HG03095 (cell line): Measurements from ENCODE around the gene DRC7.
"Not testable (repeated sequence)": the region's sequence is repeated elsewhere in the genome, so short reads cannot be mapped to it uniquely, and the experiment has no call there.

Source experiments
- ATAC-seq: cut with Tn5 transposase; IDR thresholded peaks from one replicate; pipeline ENCODE4 v1.9.1; 2021; ENCODE audit warnings: moderate library complexity; ENCODE audit not compliant: unreplicated experiment

Gene DRC7

DNA sequence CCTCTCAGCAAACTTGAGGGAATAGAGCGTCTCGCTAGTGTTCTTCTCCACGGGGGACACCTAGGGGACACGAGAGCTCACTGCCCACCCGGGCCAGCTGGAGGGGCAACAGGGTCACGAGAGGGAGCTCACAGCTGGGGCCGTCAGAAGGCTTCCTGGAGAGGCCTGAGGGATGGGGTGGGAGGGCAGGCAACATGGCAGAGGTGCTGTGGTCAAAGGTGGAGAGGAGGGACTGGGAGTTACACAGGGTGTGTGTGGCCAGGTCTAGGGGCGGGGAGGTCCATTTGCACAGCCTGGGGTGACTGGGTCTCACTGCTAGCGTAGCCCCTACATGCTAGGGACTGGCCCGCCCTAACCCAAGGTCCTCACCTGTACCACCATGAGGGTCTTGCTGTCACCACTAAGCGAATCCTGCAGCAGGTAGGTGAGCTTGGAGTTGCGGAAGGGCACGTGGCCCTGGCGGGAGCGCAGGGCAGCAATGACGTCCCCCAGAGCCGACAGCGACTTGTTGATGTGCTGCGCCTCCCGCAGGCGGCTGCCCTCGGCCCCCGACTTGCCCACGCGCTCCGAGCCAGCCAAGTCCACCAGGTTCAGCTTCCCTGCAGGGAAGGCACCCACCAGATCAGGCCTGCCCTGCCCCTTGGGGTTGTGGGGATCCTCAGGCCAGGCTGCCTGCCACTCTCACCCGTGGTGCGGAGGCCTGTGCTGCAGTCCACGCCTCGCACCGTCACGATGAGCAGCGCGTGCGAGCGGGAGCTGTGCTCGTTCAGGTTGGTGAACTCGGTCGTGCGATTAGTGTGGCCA is 66.0 kb downstream of the DRC7 start:
- no peak for ATAC-seq

DNA sequence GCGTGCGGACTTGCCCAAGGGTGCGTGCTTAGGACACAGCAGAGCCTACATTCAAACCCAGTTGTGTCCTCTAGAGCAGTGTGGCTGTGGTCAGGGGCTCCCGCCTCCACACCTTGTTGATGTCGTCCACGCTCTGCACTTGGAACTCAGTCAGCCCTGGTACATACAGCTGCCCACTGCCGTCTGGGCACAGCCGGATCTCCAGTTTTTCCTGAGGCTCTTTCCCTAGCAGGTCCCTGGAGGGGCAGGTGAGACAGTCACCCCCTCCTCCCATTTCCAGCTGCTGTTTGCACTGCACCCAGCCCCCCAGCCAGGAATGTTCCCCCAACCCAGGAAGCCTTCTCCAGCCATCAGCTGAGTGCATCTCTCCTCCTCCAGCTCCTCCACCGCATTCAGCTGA is 66.7 kb downstream of the DRC7 start:
- no peak for ATAC-seq

DNA sequence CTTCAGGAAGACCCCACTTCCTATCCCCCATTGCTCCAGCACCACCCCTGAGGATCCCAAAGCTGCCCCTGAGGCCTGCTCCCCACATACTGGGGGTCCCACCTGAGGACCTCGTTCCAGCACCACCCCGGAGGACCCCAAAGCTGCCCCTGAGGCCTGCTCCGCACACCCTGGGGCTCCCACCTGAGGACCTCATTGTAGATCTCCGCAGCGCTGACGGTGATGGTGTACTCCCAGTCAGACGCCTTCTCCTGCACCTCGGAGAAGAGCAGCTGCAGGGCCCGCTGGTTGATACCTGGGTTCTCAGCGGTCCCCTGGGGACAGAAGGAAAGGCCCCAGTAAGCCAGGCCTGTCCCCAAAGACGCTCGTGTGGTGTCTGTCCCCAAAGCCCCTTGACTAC is 67.4 kb downstream of the DRC7 start:
- ATAC-seq, result no peak

DNA sequence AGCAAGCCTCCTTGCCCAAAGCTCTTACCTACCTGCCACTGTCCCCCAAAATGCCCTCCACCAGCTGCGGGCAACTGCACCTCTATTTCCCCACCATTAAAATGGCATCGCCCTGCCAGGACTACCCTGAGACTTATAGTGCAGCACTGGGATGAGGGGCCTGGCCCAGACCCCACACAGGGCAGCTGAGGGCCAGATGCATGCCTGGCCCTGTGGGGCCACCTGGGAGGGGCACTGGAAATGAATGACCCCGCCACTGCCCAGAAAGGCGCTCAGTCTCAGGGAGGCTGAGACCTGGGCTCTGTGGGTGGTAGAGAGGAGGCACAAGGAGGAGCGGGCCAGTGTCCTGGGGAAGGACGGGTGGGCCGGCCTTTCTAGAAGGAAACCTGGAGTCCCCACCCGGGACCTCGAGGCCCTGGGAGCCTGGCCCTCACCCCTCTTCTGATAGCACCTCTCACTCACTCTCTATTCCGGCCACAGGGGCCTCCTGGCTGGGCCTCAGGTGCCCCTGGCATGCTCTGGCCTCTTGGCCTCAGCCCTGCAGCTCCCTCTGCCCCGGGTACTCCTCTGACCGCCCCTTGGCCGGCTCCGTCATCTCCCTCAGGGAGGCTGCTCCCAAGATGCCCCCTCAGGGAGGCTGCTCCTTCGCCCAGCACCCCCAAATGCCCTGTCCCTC is 67.9 kb downstream of the DRC7 start:
- no peak for ATAC-seq

DNA sequence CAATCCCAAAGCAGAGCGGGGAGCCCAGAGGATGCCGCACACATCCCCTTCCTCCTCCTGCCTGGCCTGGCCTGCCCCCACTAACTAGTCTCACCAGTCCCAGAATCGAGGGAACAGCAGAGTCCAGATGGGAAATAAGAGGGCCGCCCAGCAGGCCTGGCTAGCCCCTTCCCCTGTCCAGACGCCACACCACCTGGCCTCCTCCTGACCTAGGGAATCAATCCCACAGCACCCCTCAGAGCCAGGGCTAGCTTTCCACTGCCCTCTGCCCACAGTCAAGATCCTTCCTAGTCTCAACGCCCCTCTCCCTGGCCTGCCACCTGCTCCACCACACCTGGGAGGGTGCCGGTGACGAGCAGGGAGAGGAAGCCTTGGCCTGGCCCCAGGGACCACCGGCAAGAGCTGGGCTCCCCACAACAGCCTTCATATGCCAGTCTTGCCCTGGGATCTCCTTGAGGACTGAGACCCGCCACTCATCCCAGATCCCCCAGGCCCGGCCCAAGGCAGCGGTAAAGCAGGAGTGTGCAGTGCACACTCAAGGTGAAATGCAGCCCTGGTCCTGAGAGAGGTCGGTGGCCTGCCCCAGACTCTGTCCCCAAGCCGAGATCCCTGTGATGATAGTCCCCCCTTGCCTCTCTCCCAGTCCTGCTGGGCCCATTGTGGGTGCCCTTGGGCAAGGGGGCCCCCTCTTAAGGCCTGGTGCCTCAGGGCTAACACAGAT is 68.8 kb downstream of the DRC7 start:
- no peak for ATAC-seq

DNA sequence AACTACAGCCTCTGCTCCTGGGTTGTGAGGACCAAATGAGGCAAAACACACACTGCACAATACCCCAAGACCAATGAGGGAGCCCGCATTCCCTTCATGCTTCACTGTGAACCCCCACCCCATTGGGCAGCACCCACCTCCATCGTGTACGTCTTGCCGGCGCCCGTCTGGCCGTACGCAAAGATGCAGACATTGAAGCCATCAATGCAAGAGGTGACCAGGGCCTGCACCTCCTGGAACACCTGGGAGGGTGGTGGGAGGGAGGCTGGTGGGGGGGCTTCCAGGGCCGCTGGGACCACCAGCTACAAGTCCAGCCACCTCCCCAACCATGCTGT is 69.4 kb downstream of the DRC7 start:
- ATAC-seq, result no peak

DNA sequence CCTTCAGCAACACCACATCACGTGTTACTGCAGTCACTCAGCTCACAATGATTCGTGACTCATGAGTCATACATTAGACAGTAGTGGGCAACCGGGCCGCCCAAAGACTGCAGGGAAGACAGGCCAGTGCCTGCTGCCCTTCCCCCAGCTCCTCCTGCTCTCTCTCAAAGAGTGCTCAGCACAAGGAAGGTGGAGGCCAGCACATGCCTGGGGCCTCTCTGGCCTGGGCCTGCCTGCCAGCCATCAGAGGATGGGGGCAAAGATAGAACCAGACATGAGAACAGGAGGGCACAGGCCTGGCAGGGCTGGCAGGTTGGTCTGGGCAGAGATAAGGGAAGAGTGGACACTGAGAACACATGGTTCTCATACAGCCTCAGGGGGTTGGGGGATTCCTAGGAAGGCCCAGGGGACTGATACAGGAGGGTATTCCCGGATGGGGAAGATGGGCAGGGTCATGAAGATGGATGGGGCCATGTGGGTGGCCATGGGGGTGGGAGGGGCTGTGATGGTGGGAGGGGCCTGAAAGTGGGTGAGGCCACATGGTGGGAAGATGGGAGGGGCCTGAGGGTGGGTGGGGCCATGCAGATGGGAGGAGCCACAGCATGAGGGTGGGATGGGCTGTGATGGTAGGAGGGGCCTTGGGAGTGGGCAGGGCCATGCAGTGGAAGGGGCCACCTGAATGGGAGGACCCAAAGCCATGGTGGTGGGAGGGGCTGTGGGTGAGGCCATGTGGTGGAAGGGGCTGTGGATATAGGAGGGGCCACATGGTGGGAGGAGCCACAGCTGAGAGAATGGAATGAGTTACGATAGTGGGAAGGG is 69.9 kb downstream of the DRC7 start:
- no peak for ATAC-seq

DNA sequence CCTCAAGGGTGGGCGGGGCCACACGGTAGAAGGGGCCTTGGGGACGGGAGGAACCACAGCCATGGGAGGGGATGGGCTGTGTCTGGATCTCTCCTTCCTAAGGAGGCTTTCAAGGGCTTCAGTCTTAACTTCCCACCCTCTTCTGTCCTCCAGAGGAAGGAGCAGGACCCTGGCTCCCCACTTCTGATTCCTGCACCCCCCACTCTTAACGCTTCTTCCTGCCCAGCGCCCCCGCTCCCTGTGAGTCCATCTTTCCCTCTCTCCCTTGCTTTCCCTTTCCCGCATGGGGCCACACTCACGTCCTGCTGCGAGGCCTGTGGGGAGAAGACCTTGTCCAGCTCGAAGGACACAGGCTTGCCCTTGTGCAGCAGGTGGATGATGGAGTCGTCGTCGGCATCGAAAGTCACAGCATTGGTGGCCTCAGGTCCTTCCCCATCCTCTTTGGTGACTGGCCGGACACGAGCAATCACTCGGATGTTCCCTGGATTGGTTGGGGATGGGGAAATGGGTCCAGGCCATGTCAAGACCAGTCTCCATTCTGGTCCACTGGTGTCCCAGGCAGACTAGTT is 70.6 kb downstream of the DRC7 start:
- no peak for ATAC-seq

DNA sequence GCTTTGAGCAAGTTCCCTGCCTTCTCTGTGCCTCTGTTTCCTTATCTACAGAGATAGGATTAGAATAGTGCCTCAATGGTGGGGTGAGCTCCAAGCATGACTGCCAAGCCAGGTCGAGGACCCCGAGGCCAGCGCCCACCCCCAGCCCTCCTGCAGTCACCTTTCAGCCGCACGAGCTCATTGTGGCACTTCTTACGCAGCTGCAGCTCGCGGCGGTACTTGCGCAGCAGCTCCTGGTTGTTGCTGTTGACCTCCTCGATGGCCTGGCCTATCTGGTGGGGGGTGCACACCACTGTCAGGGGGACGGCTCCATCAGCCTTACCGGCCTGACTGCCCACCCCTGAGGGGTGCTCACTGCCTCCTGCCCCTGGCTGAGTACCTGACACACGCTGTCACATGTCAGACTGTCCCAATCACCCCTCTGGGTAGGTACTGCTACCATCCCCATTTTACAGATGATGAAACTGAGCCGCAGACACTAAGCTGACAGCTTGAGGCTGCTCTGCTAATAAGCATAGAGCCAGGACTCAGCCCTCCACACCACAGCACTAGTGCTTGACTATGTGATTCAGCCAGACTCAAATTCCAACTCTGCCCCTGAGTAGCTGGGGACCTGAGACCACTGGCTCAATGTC is 72.2 kb downstream of the DRC7 start:
- ATAC-seq, result no peak

DNA sequence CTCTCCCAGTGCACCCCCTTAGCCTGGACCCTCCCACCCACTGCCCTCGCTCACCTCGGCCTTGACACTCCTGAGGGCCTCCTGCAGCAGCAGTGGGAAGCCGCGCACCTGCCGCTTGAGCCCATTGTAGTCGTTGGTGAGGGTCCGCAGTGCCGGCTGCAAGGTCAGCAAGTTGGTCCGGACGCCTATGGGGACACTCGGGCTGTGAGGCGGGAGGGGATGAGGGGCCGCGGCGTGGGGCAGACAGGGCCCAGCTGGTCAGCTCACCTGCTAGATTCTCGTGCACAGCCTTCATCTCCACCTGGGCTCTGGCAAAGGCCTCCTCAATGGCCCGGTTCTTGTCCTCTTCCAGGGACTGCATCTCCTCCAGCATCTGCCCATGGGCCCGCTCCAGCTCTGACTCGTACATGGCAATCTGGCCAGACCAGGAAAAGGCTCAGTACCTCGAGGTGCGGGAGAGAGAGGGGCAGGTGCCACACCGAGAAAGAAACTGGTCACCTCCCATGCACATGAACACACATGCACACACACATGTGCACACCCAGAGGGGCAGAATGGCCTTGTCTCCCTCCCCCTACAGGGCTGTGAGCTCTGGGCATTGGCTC is 75.0 kb downstream of the DRC7 start:
- no peak for ATAC-seq

DNA sequence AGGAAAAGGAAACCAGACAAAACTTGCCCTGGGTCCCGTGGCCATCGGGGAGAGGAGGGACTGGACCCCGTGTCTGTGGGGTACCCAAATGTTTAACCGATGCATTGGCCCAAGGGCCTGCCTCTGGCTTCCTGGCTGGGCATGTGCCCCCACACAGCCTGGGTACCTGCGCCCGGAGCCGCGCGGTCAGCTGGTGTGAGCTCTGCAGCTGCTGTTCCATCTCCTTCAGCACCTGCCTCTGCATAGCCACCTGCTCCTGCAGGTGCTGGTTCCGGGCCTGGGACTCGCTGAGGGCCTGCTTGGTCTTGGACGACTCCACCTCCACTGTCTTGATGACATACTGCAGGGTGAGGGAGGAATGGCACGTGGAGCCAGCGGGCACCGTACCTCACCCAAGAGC is 75.8 kb downstream of the DRC7 start:
- ATAC-seq, result no peak

DNA sequence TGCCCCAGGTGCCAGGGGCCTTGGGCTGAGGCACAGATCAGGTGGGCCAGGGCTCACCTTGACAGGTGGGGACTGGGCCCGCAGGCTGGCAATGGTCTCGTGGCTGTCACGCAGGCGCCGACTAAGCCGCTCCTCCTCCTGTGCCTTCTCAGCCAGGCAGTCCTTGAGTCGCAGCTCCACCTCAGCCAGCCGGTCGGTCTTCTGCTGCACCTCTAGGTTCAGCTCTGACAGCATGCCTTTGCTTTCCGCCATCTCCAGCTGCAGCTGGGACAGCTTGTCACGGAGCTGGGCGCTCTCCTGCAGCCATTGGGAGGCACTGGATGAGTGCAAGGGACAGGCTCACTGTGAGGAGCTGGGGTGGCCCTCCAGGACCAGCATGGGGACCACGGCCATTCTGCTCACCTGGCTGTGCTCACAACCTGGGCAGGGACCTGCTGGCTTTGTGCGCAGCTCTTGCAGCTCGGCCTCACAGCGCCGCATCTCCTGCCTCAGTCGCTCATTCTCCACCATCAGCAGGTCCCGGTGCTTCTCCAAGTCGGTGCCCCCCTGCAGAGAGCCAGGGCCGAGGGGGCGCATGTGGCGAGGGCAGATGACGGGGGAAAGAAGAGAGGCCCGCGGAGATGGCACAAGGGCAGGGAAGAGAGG is 76.7 kb downstream of the DRC7 start:
- ATAC-seq, result no peak

DNA sequence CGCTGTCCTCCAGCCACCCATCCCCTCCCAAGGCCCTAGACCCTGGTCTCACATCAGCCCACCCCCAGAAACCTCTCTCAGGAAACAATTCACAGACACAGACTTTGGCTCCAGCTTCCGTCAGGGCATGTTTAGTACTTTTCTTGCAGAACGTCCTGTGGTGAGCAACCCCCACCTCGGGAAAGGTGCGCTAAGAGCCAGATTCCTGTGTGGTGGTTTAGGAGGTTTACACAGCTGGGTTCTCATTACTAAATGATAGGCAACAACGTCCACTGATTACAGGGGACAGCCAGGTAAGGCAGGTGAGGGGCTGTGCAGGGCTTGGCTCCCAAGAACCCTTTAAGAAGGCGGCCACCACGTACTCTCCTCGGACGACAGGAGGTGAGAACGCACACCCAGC is 78.4 kb downstream of the DRC7 start:
- ATAC-seq, result no peak

DNA sequence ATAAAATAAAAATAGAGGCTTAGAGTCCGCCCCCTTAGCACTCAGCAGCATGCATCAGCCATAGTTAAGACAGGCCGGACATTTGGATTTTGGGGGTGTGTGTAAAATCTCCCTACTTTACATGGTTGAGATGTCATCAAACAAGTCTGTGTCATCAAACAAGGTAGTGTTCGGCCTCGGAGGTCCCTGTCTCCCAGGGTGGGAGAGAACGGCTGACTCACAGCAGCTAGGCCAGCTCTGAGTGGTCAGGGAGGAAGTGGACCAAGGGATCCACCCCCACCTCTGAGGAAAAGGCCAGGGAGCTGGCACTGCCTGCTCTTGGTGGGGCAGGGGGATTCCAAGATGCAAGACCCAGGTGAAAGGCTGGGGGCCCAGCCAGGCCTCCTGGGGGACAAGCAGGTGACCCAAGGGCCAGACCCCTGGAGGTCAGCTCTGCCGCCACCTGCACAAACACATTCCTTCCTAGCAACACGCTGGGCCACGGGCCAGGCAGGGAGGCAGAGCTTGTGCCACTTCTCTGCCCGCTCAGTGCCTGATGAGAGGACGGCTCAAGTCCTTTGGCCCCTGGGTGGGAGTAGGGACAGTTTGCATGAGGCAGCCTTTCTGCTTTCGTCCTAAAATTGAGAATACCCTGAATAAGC is 79.2 kb downstream of the DRC7 start:
- ATAC-seq, result no peak

DNA sequence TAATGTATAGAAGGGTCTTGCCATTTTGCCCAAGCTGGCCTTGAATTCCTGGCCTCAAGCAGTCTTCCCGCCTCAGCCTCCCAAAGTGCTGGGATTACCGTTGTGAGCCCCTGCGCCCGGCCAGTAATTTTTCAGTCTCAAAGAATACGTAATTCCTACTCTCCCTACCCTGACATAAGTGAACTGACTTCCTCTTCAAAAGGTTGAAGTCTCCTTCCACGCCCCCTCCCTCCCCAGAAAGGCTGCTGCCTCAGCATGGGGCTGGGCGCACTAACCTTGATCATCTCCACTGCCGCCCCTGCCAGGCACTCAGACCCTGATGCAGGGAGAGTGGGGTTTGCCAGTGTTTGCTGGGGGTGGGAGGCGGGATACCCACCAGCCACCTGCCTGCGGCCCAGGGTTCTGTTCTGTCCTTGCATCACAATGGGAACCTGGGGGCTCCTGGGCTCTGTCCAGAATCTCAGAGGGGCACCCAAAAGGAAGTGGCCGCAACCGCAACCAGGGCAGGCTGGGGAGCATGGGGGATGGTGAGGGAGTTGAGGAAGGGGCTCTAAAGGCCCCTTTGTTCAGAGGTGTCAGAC is 80.2 kb downstream of the DRC7 start:
- no peak for ATAC-seq

DNA sequence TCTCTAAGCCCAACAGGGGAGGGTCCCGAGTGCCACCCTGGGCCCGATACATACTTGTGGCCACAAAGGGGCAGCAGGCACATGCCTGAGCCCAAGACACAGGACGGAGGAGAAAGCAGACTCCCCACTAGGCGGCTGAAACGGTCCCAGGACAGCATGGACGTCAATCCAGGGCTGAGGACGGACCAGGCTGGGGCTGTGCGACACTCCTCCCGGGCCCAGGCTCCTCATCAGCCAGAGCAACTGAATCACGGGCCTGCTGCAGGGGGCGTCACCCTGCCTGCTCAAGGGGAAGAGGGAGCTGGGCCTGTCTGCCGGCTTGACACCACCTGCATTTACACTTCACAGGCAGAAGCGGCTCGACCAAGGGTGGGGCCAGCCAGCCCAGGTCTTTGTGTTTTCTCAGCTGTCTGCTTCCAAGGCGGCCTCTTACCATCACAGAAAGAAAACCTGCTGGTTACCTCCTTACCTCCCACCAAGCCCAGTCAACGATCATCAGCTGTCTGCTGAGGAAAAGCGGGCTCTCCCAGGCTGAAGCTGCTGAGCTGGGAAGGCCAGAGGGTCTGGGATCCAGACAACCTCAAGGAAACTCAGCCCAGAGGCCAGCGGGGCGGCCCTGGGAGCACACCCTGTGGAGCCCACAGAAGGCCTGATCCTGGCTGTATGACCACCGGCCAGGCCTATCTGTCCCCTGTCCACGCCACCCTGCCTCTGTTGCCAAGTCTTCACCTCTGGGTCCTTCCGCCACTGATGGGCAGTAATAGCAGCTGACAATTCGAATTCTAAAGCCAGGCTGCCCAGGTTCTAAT is 81.3 kb downstream of the DRC7 start:
- ATAC-seq, result no peak

DNA sequence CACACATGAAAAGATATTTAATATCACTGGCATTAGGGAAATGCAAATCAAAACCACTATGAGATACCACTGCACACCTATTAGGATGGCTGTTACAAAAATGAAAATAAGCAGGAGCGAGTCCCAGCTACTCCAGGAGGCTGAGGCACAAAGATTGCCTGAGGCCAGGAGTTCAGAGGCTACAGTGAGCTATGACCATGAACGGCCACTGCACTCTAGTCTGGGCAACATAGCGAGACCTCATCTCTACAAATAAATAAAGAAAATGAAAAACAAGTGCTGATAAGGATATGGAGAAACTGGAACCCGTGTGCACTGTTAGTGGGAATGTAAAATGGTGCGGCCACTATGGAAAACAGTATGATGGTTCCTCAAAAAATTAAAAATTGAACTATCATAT is 84.1 kb downstream of the DRC7 start:
- no peak for ATAC-seq

DNA sequence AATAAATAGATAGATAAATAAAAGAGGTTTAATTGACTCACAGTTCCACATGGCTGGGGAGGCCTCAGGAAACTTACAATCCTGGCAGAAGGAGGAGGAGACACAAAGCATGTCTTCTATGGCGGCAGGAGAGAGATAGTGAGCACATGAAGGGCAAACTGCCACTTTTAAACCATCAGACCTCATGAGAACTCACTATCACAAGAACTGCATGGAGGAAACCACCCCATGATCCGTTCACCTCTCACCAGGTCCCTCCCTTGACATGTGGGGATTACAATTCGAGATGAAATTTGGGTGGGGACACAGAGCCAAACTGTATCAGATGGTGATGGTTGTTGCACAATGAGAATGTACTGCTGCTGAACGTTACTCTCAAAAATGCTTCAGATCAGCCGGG is 85.2 kb downstream of the DRC7 start:
- not testable (repeated sequence) for ATAC-seq
